Neural progenitor cell (in vitro differentiated cells): ENCODE results near the gene SLC35F2.

ENCODE experiments used
- EZH2 ChIP-seq: fragments of 200-600 bp; sonication (generic); IDR thresholded peaks from 2 replicates; pipeline ENCODE4 v1.6.1; 2017; ENCODE audit warnings: antibody characterized with exemption, mild to moderate bottlenecking, moderate library complexity
- TF ChIP-seq, protein P1 (sequence below): fragments of 200-600 bp; sonication (generic); IDR thresholded peaks from 2 replicates; pipeline ENCODE4 v1.5.1; 2017; ENCODE audit warnings: antibody characterized with exemption, mild to moderate bottlenecking

GRCh38 chr11:107851704-107852310 lies 6.8 kb downstream of the SLC35F2 start:
- TF ChIP-seq, protein P1, sequence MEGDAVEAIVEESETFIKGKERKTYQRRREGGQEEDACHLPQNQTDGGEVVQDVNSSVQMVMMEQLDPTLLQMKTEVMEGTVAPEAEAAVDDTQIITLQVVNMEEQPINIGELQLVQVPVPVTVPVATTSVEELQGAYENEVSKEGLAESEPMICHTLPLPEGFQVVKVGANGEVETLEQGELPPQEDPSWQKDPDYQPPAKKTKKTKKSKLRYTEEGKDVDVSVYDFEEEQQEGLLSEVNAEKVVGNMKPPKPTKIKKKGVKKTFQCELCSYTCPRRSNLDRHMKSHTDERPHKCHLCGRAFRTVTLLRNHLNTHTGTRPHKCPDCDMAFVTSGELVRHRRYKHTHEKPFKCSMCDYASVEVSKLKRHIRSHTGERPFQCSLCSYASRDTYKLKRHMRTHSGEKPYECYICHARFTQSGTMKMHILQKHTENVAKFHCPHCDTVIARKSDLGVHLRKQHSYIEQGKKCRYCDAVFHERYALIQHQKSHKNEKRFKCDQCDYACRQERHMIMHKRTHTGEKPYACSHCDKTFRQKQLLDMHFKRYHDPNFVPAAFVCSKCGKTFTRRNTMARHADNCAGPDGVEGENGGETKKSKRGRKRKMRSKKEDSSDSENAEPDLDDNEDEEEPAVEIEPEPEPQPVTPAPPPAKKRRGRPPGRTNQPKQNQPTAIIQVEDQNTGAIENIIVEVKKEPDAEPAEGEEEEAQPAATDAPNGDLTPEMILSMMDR = no peak
- TF ChIP-seq EZH2 = no peak
